ENCODE measurements around the gene SLC22A4.
A peak's percentile ranks its signal among the peaks of the same experiment; 100 is the strongest.

The SLC22A4 gene

GRCh38 chr5:132383984-132384383 lies 89.8 kb downstream of the SLC22A4 start:
- H2AFZ ChIP-seq (ENCODE audit: low read length, unreplicated experiment) = no peak overlapping the region
- no peaks in the 10 kb centered on the region for H3K79me2 ChIP-seq (ENCODE audit: control insufficient read depth, insufficient read depth, low read length, unreplicated experiment)
- no peaks in the 10 kb centered on the region for H3K27me3 ChIP-seq (ENCODE audit: insufficient read depth, low read length)
- peaks cover 26% of the 10 kb centered on the region for H3K4me1 ChIP-seq (ENCODE audit: control insufficient read depth, insufficient read depth, low read length, unreplicated experiment)
- H3K36me3 ChIP-seq (ENCODE audit: insufficient read depth, low read length) = no peaks in the 10 kb centered on the region
- H3K27ac ChIP-seq (ENCODE audit: low read depth, low read length) = no peak overlapping the region
- H3K4me3 ChIP-seq (ENCODE audit: low read depth, low read length) = no peak overlapping the region

GRCh38 chr5:132384506-132385050 lies 90.4 kb downstream of the SLC22A4 start:
- H2AFZ ChIP-seq (ENCODE audit: low read length, unreplicated experiment) = no peak overlapping the region
- no peaks in the 10 kb centered on the region for H3K27me3 ChIP-seq (ENCODE audit: insufficient read depth, low read length)
- H3K4me3 ChIP-seq (ENCODE audit: low read depth, low read length) = no peak overlapping the region
- H3K79me2 ChIP-seq (ENCODE audit: control insufficient read depth, insufficient read depth, low read length, unreplicated experiment) = no peaks in the 10 kb centered on the region
- H3K27ac ChIP-seq (ENCODE audit: low read depth, low read length) = no peak overlapping the region
- H3K4me1 ChIP-seq (ENCODE audit: control insufficient read depth, insufficient read depth, low read length, unreplicated experiment) = peaks cover 32% of the 10 kb centered on the region
- no peaks in the 10 kb centered on the region for H3K36me3 ChIP-seq (ENCODE audit: insufficient read depth, low read length)

- no peaks in the 10 kb centered on the region for H3K27me3 ChIP-seq (ENCODE audit: insufficient read depth, low read length)
- no peak overlapping the region for H3K27ac ChIP-seq (ENCODE audit: low read depth, low read length)
- no peak overlapping the region for H2AFZ ChIP-seq (ENCODE audit: low read length, unreplicated experiment)
- peaks cover 41% of the 10 kb centered on the region for H3K4me1 ChIP-seq (ENCODE audit: control insufficient read depth, insufficient read depth, low read length, unreplicated experiment)
- no peaks in the 10 kb centered on the region for H3K79me2 ChIP-seq (ENCODE audit: control insufficient read depth, insufficient read depth, low read length, unreplicated experiment)
- no peaks in the 10 kb centered on the region for H3K36me3 ChIP-seq (ENCODE audit: insufficient read depth, low read length)
- no peak overlapping the region for H3K4me3 ChIP-seq (ENCODE audit: low read depth, low read length)
These were observed 91.3 kb downstream of the SLC22A4 start for GRCh38 chr5:132385326-132386105.

GRCh38 chr5:132386644-132387286 lies 92.6 kb downstream of the SLC22A4 start:
- Histone ChIP-seq H3K4me1 (ENCODE audit: control insufficient read depth, insufficient read depth, low read length, unreplicated experiment) (peaks cover 45% of the 10 kb centered on the region), H3K79me2 (ENCODE audit: control insufficient read depth, insufficient read depth, low read length, unreplicated experiment) (no peaks in the 10 kb centered on the region), H3K4me3 (ENCODE audit: low read depth, low read length) (no peak overlapping the region), H3K27ac (ENCODE audit: low read depth, low read length) (peak overlapping the region; percentile 90), H3K27me3 (ENCODE audit: insufficient read depth, low read length) (no peaks in the 10 kb centered on the region), H2AFZ (ENCODE audit: low read length, unreplicated experiment) (no peak overlapping the region), H3K36me3 (ENCODE audit: insufficient read depth, low read length) (no peaks in the 10 kb centered on the region)

- H3K4me1 ChIP-seq (ENCODE audit: control insufficient read depth, insufficient read depth, low read length, unreplicated experiment) = peaks cover 45% of the 10 kb centered on the region
- peak overlapping the region; percentile 46 for H3K4me3 ChIP-seq (ENCODE audit: low read depth, low read length)
- H2AFZ ChIP-seq (ENCODE audit: low read length, unreplicated experiment) = no peak overlapping the region
- no peaks in the 10 kb centered on the region for H3K27me3 ChIP-seq (ENCODE audit: insufficient read depth, low read length)
- peak overlapping the region; percentile 90 for H3K27ac ChIP-seq (ENCODE audit: low read depth, low read length)
- no peaks in the 10 kb centered on the region for H3K36me3 ChIP-seq (ENCODE audit: insufficient read depth, low read length)
- no peaks in the 10 kb centered on the region for H3K79me2 ChIP-seq (ENCODE audit: control insufficient read depth, insufficient read depth, low read length, unreplicated experiment)
These were observed 93.5 kb downstream of the SLC22A4 start for GRCh38 chr5:132387640-132388117.

- no peaks in the 10 kb centered on the region for H3K36me3 ChIP-seq (ENCODE audit: insufficient read depth, low read length)
- H2AFZ ChIP-seq (ENCODE audit: low read length, unreplicated experiment) = no peak overlapping the region
- peak overlapping the region; percentile 90 for H3K27ac ChIP-seq (ENCODE audit: low read depth, low read length)
- no peaks in the 10 kb centered on the region for H3K79me2 ChIP-seq (ENCODE audit: control insufficient read depth, insufficient read depth, low read length, unreplicated experiment)
- H3K4me1 ChIP-seq (ENCODE audit: control insufficient read depth, insufficient read depth, low read length, unreplicated experiment) = peaks cover 45% of the 10 kb centered on the region
- no peaks in the 10 kb centered on the region for H3K27me3 ChIP-seq (ENCODE audit: insufficient read depth, low read length)
- peak overlapping the region; percentile 46 for H3K4me3 ChIP-seq (ENCODE audit: low read depth, low read length)
These were observed 94.3 kb downstream of the SLC22A4 start for GRCh38 chr5:132388244-132389050.

GRCh38 chr5:132389051-132389331 lies 94.8 kb downstream of the SLC22A4 start:
- Histone ChIP-seq H3K27ac (ENCODE audit: low read depth, low read length) (peak overlapping the region; percentile 90), H3K79me2 (ENCODE audit: control insufficient read depth, insufficient read depth, low read length, unreplicated experiment) (no peaks in the 10 kb centered on the region), H2AFZ (ENCODE audit: low read length, unreplicated experiment) (no peak overlapping the region), H3K4me1 (ENCODE audit: control insufficient read depth, insufficient read depth, low read length, unreplicated experiment) (peaks cover 45% of the 10 kb centered on the region), H3K4me3 (ENCODE audit: low read depth, low read length) (no peak overlapping the region), H3K36me3 (ENCODE audit: insufficient read depth, low read length) (no peaks in the 10 kb centered on the region), H3K27me3 (ENCODE audit: insufficient read depth, low read length) (no peaks in the 10 kb centered on the region)

GRCh38 chr5:132389585-132390286 lies 95.5 kb downstream of the SLC22A4 start:
- no peak overlapping the region for H2AFZ ChIP-seq (ENCODE audit: low read length, unreplicated experiment)
- no peaks in the 10 kb centered on the region for H3K27me3 ChIP-seq (ENCODE audit: insufficient read depth, low read length)
- no peak overlapping the region for H3K4me3 ChIP-seq (ENCODE audit: low read depth, low read length)
- no peaks in the 10 kb centered on the region for H3K79me2 ChIP-seq (ENCODE audit: control insufficient read depth, insufficient read depth, low read length, unreplicated experiment)
- peaks cover 45% of the 10 kb centered on the region for H3K4me1 ChIP-seq (ENCODE audit: control insufficient read depth, insufficient read depth, low read length, unreplicated experiment)
- 0 out of 2 replicates have a peak, but pooled peaks cover 4% of the 10 kb centered on the region for H3K36me3 ChIP-seq (ENCODE audit: insufficient read depth, low read length)
- peak overlapping the region; percentile 90 for H3K27ac ChIP-seq (ENCODE audit: low read depth, low read length)

GRCh38 chr5:132391247-132391646 lies 97.1 kb downstream of the SLC22A4 start:
- Histone ChIP-seq H3K27me3 (ENCODE audit: insufficient read depth, low read length) (no peaks in the 10 kb centered on the region), H3K4me3 (ENCODE audit: low read depth, low read length) (no peak overlapping the region), H3K27ac (ENCODE audit: low read depth, low read length) (no peak overlapping the region), H3K36me3 (ENCODE audit: insufficient read depth, low read length) (0 out of 2 replicates have a peak, but pooled peaks cover 4% of the 10 kb centered on the region), H3K79me2 (ENCODE audit: control insufficient read depth, insufficient read depth, low read length, unreplicated experiment) (no peaks in the 10 kb centered on the region), H2AFZ (ENCODE audit: low read length, unreplicated experiment) (no peak overlapping the region), H3K4me1 (ENCODE audit: control insufficient read depth, insufficient read depth, low read length, unreplicated experiment) (peaks cover 42% of the 10 kb centered on the region)

- Histone ChIP-seq H3K79me2 (ENCODE audit: control insufficient read depth, insufficient read depth, low read length, unreplicated experiment) (no peaks in the 10 kb centered on the region), H3K27ac (ENCODE audit: low read depth, low read length) (no peak overlapping the region), H3K36me3 (ENCODE audit: insufficient read depth, low read length) (0 out of 2 replicates have a peak, but pooled peaks cover 4% of the 10 kb centered on the region), H3K4me3 (ENCODE audit: low read depth, low read length) (no peak overlapping the region), H3K4me1 (ENCODE audit: control insufficient read depth, insufficient read depth, low read length, unreplicated experiment) (peaks cover 39% of the 10 kb centered on the region), H3K27me3 (ENCODE audit: insufficient read depth, low read length) (no peaks in the 10 kb centered on the region), H2AFZ (ENCODE audit: low read length, unreplicated experiment) (no peak overlapping the region)
These were observed 97.7 kb downstream of the SLC22A4 start for GRCh38 chr5:132391870-132392269.
